Measurements from ENCODE around the gene KLF9.

- TF ChIP-seq CTCF (conservative IDR thresholded peaks at IDR 0.05; ENCODE audit: low read depth, low read length) (no peak), EZH2phosphoT487 (IDR thresholded peaks at IDR 0.05; ENCODE audit: borderline replicate concordance, low read length) (no peak)
Measured at GRCh38 chr9:70452365-70452764, 37.9 kb upstream of the KLF9 start.
